Fibroblast of skin of left biceps (primary cell): ENCODE data around the gene GPT2.

Source experiments
- DNase-seq, 2 experiments: peaks; one replicate each; pipeline ENCODE4 v3.0.0-alpha.2; 2013; ENCODE audit warnings: low read depth in 2 of 2

GPT2 gene, protein sequence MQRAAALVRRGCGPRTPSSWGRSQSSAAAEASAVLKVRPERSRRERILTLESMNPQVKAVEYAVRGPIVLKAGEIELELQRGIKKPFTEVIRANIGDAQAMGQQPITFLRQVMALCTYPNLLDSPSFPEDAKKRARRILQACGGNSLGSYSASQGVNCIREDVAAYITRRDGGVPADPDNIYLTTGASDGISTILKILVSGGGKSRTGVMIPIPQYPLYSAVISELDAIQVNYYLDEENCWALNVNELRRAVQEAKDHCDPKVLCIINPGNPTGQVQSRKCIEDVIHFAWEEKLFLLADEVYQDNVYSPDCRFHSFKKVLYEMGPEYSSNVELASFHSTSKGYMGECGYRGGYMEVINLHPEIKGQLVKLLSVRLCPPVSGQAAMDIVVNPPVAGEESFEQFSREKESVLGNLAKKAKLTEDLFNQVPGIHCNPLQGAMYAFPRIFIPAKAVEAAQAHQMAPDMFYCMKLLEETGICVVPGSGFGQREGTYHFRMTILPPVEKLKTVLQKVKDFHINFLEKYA

DNA sequence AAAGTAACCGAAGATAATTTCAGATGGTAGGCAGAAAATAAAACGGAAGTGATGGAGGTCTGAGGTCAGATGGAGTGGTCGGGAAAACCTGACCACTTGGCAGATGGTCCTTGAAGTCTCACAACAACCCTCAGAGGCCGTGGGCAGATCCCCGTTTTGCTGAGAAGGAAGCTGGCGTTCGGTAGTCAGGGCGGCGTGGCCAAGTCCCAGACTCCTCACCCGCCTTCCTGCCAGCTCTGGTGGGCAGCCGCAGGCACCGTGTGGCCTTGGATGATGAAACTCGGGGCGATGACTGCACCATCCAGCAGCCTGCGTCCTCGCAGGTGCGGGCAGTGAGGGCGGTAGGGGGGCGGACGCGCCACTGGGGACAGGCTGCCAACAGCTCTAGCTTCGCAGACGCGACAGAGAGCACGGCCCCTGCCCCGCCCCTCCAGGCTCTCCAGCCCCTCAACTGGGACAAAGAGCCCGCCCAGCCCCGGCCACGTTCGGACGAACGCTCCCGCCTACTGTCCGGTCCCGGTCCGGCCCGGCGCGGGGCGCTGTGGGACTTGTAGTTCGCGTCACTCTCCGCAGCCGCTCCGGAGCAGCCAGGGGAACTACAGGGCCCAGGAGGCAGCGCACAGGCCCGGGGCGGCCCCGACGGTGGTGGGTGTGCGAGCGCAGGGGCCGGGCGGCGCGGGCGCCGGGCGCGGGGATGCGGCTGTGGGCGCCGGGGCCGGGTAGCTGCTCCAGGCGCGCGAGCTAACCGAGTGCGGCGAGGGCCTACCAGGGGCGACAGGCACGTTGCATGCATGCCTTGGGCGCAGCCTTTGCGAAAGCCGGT is at the start of gene GPT2:
GPT2 (plus strand) TSS at position 673 of the 823 bp plus-strand sequence. CDS start 354 bp downstream, outside the sequence.
- DNase-seq: peak; percentile 78 to 84

GRCh38 chr16:46836534-46837530 is 47.3 kb upstream of the GPT2 start:
- DNase-seq: no peak

- no peak for DNase-seq
Measured at GRCh38 chr16:46839986-46840443, 44.1 kb upstream of the GPT2 start.

- DNase-seq: no peak
Measured at GRCh38 chr16:46842192-46842895, 41.8 kb upstream of the GPT2 start.

DNA sequence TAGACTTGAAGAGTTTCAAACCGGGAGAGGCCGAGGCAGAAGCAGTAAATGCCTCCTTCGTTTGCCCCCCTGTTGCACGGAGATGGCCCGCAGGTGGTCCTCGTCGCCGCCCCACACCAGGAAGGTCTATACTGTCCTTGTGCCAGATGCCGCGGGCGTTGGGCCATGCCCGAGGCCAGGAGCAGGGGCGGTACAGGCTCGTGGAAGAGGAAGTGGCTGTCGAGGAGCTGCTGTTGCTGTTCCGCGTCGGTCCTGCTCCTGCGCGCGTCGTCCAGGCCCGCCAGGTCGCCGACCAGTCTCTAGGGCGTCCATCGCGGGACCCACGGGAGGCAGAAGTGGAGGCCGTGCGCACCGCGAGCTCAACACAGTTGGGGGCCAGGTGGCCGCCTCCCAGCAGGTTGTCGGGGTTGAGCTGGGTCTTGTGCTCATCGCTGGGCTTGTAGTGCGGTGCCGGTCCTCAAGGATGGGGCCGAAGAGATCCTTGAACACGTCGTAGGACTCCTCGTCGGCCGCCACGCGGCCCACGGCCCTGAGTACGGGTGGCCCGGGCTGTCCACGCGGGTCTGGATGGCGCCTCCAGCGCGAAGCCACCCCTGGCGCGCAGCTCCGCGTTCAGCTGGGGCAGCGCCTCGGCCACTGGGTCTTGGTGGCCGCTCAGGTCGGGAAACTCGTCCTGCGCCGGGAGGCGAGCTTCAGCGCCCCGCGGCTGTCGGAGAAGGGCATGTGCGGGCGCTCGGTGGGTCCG is 40.1 kb upstream of the GPT2 start:
- no peak for DNase-seq

GRCh38 chr16:46844771-46845170 is 39.4 kb upstream of the GPT2 start:
- DNase-seq: no peak

GRCh38 chr16:46845952-46846351 is 38.2 kb upstream of the GPT2 start:
- no peak for DNase-seq

GRCh38 chr16:46848768-46849764 is 35.1 kb upstream of the GPT2 start:
- no peak for DNase-seq

DNA sequence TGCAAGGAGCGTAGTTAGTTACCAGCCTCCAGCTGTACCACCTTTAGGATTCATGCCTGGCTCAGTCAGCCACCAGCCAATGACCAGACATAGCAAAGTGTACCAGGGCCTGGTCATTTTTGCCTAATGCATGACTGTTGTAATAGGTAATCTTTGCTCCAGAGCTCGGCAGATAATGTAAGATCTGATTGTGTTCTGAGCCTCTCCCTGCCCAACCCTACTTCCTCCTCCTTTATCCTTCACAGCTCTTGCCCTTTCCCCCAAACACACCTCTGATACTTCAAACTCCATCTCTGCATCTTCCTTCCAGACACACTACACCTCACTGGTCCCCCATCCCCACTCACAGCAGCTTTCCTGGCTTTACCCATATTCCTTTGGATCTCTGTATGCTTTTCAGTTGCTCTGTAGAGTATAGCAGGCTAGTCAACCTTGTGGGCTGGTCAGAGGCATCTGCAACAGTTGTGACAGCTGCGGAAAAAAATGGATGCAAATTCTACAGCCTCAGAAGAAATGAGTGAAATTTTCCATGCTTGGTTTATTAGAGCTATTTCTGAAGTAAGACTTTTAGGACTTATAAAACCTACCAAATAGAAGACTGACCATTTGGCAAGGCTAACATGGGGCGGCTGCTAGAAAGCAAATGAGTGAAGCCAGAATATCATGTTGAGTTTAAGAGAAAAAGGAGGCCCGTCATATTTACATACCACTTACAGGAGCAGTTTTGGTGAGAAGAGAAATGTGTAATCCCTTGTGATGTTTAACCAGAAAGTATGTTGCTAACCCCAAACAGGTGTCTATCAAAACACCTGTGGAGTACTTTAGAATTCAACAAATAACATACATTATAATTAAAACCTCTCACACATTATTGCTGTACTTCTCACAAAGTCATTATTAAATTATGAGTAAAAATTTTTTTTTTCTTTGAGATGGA is 33.3 kb upstream of the GPT2 start:
- no peak for DNase-seq

DNA sequence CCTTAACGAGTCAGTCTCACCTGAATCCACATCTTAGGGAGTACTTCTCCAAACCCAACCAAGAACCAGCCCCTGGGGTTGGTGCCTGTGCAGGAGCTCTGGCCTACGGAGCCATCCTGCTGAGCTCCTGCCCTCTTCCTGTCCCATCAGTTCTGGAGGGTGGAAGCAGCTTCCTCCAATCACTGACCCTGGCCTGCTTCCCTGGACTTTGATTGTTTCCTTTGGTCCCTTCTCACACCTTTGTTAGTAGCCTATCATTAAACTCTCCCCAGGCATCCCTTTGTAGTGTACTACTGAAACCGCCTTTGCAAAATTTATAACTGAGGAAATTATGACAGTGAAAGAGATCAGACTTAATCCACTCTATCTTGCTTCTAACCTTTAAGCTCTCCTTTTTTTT is 32.0 kb upstream of the GPT2 start:
- DNase-seq: no peak

GRCh38 chr16:46853713-46854443 is 30.3 kb upstream of the GPT2 start:
- DNase-seq: no peak

- no peak for DNase-seq
Measured at GRCh38 chr16:46854846-46855245, 29.3 kb upstream of the GPT2 start.

GRCh38 chr16:46855389-46855788 is 28.8 kb upstream of the GPT2 start:
- DNase-seq: no peak

- DNase-seq: peak; percentile 7 to 17
Measured at GRCh38 chr16:46857368-46857945, 26.7 kb upstream of the GPT2 start.

GRCh38 chr16:46858151-46858550 is 26.0 kb upstream of the GPT2 start:
- DNase-seq: no peak

DNA sequence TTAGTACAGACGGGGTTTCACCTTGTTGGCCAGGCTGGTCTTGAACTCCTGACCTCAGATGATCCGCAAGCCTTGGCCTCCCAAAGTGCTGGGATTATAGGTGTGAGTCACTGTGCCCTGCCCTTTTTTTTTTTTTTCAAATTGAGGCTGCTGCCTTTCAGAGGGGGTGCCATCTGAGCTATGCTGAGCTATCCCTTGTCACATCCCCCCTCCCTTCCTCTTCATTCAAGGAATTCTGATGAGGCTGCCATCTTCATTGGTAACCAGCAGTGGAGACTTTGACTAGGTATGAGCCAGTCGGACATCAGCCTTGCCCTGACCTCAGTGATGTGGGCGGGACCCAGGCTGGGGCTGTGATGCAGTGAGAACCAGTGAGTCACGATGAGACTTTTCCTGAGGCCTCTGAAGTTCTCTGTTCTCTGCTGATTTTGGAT is 24.4 kb upstream of the GPT2 start:
- DNase-seq: peak in 1 of 2 experiments; percentile 4
